T follicular helper cell (primary cell): ENCODE results near the gene LSM7.
"Not testable (repeated sequence)": the region's sequence is repeated elsewhere in the genome, so short reads cannot be mapped to it uniquely, and the experiment has no call there.

Experiments used
- DNase-seq: peaks from one replicate; pipeline ENCODE4 v3.0.0-alpha.2; 2020; ENCODE audit warnings: low read depth

Gene LSM7

GRCh38 chr19:2302319-2303210, 25.8 kb downstream of the LSM7 start:
- no peak for DNase-seq

- DNase-seq, result no peak
Measured at GRCh38 chr19:2300533-2300932, 27.9 kb downstream of the LSM7 start.

- no peak for DNase-seq
Measured at GRCh38 chr19:2296141-2296540, 32.2 kb downstream of the LSM7 start.

- DNase-seq, result no peak
Measured at GRCh38 chr19:2294687-2295335, 33.6 kb downstream of the LSM7 start.

GRCh38 chr19:2291185-2291751, 37.1 kb downstream of the LSM7 start:
- DNase-seq, result no peak

- no peak for DNase-seq
Measured at GRCh38 chr19:2290441-2291184, 37.8 kb downstream of the LSM7 start.

- DNase-seq, result no peak
Measured at GRCh38 chr19:2289714-2290435, 38.5 kb downstream of the LSM7 start.

- DNase-seq, result no peak
Measured at GRCh38 chr19:2288818-2289713, 39.3 kb downstream of the LSM7 start.

- DNase-seq, result no peak
Measured at GRCh38 chr19:2288338-2288817, 40.0 kb downstream of the LSM7 start.

GRCh38 chr19:2287585-2288337, 40.6 kb downstream of the LSM7 start:
- no peak for DNase-seq

GRCh38 chr19:2286402-2287140, 41.8 kb downstream of the LSM7 start:
- DNase-seq, result no peak

GRCh38 chr19:2283835-2284507, 44.4 kb downstream of the LSM7 start:
- DNase-seq, result no peak

- DNase-seq, result no peak
Measured at GRCh38 chr19:2282862-2283237, 45.5 kb downstream of the LSM7 start.

- DNase-seq, result no peak
Measured at GRCh38 chr19:2282062-2282861, 46.1 kb downstream of the LSM7 start, which contains the start of gene PEAK3. Gene PEAK3, minus strand, starts transcription at chr19:2282175. Its CDS starts 1,244 bp downstream, at chr19:2280931.

- DNase-seq, result not testable (repeated sequence)
Measured at GRCh38 chr19:2281265-2282061, 46.9 kb downstream of the LSM7 start.

GRCh38 chr19:2280633-2281264, 47.6 kb downstream of the LSM7 start:
- no peak for DNase-seq
